Measurements from ENCODE around the gene TMEM52. TPM values are rescaled to one million over a fixed set of nuclear protein-coding genes. Genes with fewer than 3 reads are reported as not detected.

TMEM52 gene
- total and polyA plus RNA-seq, 2 of the 13 experiments (the other 11 are each of a cell fraction or from before 2014, with no cell fraction given), result 13.2 to 18.7 TPM

GRCh38 chr1:1919304-1920056 is 401 bp upstream of the TMEM52 start (continued):
- no peak for TF ChIP-seq BATF2 (CRISPR knock-in tag; IDR thresholded peaks at IDR 0.05)
- TF ChIP-seq GLMP (CRISPR knock-in tag; IDR thresholded peaks at IDR 0.05; ENCODE audit: borderline replicate concordance), result no peak
- peak; percentile 54; the same call in 1 of the 2 replicates for TF ChIP-seq UBTF (CRISPR knock-in tag; IDR thresholded peaks at IDR 0.05)
- TF ChIP-seq TFDP1 (CRISPR knock-in tag; IDR thresholded peaks at IDR 0.05; ENCODE audit: borderline replicate concordance), result peak; percentile 67; the same call in 1 of the 2 replicates
- no peak for TF ChIP-seq ZNF513 (CRISPR knock-in tag; conservative IDR thresholded peaks at IDR 0.05)
- peak; percentile 30 for TF ChIP-seq CBX1 (IDR thresholded peaks at IDR 0.05; ENCODE audit: low read depth)
- TF ChIP-seq YY1 (IDR thresholded peaks at IDR 0.05; ENCODE audit: insufficient read depth, insufficient replicate concordance, low read depth, low read length), result peak; percentile 18
- 0 out of 2 replicates have a peak, but pooled peaks have one; percentile 1 for TF ChIP-seq EEA1 (CRISPR knock-in tag; IDR thresholded peaks at IDR 0.05; ENCODE audit: borderline replicate concordance)
- no peak for TF ChIP-seq FIP1L1 (IDR thresholded peaks at IDR 0.05; ENCODE audit: borderline replicate concordance, insufficient read depth, low read depth, low read length)
- TF ChIP-seq POLR2AphosphoS5 (IDR thresholded peaks at IDR 0.05; ENCODE audit: low read depth, low read length), result peak; percentile 91
- TF ChIP-seq ZFP82 (CRISPR knock-in tag; IDR thresholded peaks at IDR 0.05; ENCODE audit: borderline replicate concordance), result no peak
- no peak for TF ChIP-seq HMGXB4 (CRISPR knock-in tag; IDR thresholded peaks at IDR 0.05; ENCODE audit: borderline replicate concordance in 1 of 2, low read depth in 1 of 2)
- TF ChIP-seq PHF21A (CRISPR knock-in tag; IDR thresholded peaks at IDR 0.05), result peak; percentile 67
- 0 out of 2 replicates have a peak, but pooled peaks have one; percentile 56 for TF ChIP-seq HBP1 (CRISPR knock-in tag; IDR thresholded peaks at IDR 0.05; ENCODE audit: low read depth)
